OCI-LY7 (cell line): Measurements from ENCODE around the gene EFNA5.

Experiments
- EZH2phosphoT487 ChIP-seq: fragments of 200-600 bp; sonication (generic); IDR thresholded peaks from 2 replicates; pipeline ENCODE4 v1.6.1; 2018; ENCODE audit warnings: low read depth, borderline replicate concordance, mild to moderate bottlenecking, mixed run types, antibody characterized with exemption, low read length, moderate library complexity, mixed read lengths
- TF ChIP-seq, protein P1 (sequence below): fragments of 200-600 bp; sonication (generic); conservative IDR thresholded peaks from 2 replicates; pipeline ENCODE4 v1.5.1; 2014; ENCODE audit warnings: mild to moderate bottlenecking, antibody characterized with exemption, low read length, moderate library complexity, mixed read lengths

DNA sequence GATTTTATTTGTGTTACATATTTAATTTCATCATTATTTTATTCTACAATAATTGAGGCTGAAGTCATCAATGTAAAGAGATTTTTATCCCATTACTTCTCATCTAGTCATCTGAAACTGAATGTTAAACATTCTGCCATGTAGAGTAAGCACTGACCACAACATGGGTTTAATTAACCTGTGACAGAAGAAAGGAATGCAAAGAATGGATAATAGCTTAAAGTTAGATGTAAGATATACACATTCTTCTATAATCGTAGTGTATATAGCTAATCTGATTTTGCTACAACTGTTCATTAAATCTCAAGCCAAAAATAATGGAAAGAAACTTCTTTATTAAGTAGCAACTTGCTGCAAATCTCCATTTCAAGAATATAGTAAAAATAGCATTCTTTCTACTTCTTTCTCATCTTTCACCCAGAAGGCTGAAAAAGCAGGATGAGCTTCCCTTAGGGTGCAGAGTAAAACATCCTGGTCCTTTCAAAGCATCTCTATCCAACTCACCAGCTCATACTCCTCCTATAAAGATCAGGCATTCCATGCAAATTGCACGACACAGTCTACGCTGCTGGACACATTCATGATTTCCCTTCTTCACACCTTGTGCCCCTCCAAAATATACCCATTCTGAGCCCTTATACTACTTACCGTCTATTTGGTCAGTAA, 115.2 kb downstream of the EFNA5 start:
- TF ChIP-seq, protein P1, sequence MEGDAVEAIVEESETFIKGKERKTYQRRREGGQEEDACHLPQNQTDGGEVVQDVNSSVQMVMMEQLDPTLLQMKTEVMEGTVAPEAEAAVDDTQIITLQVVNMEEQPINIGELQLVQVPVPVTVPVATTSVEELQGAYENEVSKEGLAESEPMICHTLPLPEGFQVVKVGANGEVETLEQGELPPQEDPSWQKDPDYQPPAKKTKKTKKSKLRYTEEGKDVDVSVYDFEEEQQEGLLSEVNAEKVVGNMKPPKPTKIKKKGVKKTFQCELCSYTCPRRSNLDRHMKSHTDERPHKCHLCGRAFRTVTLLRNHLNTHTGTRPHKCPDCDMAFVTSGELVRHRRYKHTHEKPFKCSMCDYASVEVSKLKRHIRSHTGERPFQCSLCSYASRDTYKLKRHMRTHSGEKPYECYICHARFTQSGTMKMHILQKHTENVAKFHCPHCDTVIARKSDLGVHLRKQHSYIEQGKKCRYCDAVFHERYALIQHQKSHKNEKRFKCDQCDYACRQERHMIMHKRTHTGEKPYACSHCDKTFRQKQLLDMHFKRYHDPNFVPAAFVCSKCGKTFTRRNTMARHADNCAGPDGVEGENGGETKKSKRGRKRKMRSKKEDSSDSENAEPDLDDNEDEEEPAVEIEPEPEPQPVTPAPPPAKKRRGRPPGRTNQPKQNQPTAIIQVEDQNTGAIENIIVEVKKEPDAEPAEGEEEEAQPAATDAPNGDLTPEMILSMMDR: no peak
- no peak for TF ChIP-seq EZH2phosphoT487
